Measurements from ENCODE around the gene PTGFR.

- TF ChIP-seq CTCF (IDR thresholded peaks at IDR 0.05) (no peak), POLR2A (IDR thresholded peaks at IDR 0.05) (no peak)
These were observed 71.1 kb downstream of the PTGFR start for GRCh38 chr1:78561856-78562255.
